Stimulated activated CD4-positive, alpha-beta T cell treated with anti-CD3 and anti-CD28 coated beads, Interleukin-1b, Interleukin-23, amount 100 ng/mL, for 48 hours (primary cell): ENCODE measurements around the gene RAB8B.

Source experiments
- DNase-seq: peaks from one replicate; pipeline ENCODE4 v3.0.0-alpha.2; 2020

RAB8B gene

DNA sequence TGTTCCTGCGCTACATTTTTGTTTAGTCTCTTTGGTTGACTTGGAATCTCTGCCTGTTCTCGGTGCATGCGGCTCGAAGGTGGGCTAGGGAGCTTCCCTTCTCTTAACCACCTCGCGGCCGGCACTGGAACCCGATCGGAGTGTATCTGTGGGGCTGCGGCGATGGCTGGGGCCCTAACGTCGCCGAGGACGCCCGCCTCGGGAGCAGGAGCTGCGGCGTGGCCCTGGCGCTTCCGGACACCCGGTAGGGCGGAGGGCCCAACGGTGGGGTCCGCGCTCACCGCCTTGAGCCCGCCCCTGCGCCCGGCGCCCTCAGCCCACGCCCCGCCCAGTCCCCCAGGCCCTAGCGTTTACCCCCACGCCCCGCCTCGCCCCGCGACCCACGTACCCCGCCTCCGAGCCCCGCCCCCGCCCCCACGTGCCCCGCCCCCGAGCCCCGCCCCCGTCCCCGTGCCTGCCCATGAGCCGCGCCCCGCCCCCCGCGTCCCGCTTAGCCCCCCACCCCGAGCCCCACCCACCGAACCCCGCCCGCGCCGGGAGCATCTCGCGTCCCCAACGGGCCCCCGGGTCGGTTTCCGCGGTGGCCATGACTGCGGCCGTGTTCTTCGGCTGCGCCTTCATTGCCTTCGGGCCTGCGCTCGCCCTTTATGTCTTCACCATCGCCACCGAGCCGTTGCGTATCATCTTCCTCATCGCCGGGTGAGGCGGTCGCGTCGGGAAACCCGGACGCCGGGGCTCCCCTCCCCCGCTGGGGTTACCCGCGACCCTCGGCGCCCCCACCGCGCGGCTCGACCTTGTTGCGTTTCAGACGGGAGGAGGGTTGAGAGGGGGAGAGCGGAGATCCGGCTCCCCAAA lies 87.9 kb downstream of the RAB8B start, which contains the start of gene APH1B:
APH1B (plus strand) TSS at position 568 of the 855 bp plus-strand sequence; CDS start at position 587, 19 bp downstream.
- DNase-seq, result peak; percentile 68

DNA sequence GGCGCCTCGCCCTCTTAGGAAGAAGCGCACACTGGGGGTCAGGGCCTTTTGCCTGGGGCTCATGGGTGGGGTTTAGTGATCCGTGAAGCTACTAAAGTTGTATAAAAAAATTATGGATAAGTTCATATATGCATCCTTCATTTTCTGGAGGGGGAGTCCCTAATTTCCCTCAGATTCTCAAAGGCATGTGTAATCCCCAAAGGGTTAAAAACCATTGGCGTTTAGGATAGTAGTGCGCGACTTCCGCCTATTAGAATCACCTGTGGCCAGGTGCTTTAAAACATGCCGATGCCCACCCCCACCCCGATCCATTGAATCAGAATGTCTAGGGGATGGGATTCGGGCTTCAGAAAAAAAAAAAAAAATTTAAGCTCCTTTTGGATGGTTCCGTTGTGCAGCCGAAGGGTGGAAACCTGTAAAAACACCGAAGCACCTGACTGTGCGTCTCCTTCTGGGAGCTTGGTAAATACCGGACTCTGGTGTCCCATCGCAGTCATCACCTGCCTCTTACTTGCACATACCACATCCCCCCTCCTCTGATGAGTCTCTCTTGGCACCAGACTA lies 88.6 kb downstream of the RAB8B start:
- DNase-seq, result no peak

DNA sequence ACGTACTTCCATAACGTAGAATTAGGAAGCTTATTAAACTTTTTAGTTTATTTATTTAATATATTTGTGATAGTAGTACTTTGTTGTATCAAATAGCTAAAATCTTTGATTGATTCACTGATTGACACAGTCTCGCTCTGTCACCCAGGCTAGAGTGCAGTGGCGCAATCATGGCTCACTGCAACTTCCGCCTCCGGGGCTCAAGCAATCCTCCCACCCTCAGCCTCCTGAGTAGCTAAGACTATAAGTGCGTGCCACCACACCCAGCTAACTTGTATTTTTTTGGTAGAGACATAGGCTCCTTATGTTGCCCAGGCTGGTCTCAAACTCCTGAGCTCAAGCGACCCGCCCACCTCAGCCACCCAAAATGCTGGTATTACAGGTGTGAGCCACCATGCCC lies 93.7 kb downstream of the RAB8B start:
- DNase-seq, result no peak

DNA sequence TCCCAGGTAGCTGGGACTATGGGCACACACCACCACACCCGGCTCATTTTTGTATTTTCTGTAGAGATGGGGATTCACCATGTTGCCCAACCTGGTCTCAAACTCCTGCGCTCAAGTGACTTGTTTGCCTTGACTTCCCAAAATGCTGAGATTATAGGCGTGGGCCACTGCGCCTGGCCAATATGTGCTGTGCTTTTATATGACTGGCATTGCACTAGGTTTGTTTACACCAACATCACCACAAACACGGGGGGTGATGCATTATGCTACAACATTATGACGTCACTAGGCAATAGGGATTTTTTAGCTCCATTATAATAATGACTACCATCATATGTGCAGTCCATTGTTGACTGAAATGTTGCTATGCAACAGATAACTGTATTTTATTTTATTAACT lies 94.9 kb downstream of the RAB8B start:
- no peak for DNase-seq

DNA sequence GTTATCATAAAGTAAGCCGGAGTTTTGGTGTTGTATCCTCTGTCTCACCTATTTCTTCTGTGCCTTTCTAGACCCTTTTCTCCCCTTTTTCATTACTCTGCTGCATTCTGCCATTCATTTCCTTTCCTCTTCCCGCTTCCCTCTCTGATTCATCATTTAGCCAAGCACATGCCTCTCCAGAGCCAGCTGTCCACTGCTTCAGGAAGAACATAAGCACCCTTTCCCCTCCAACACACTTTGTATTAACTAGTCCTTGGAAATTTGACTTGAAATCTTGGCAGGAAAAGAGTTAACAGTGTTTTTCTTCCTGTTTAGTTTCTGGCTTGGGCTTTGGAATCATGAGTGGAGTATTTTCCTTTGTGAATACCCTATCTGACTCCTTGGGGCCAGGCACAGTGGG lies 97.7 kb downstream of the RAB8B start:
- no peak for DNase-seq

DNA sequence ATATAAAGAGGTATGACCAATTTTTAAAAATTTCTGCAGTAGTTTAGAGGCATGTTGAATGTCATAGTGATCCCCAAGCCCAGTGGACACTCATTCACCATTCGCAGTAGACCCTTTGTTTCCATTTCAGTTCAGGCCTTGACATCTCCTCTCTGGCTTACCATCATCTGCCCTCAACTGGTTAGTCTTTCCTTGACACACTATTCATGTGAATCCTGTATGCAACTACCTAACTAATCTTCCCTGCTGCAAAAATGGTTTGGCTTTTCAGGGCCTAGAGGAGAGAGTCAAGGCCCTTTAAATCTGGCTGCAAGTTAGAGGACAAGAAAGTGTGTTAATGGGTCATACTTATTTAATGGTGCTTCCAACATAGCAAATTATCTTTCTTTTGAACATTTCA lies 98.9 kb downstream of the RAB8B start:
- no peak for DNase-seq

DNA sequence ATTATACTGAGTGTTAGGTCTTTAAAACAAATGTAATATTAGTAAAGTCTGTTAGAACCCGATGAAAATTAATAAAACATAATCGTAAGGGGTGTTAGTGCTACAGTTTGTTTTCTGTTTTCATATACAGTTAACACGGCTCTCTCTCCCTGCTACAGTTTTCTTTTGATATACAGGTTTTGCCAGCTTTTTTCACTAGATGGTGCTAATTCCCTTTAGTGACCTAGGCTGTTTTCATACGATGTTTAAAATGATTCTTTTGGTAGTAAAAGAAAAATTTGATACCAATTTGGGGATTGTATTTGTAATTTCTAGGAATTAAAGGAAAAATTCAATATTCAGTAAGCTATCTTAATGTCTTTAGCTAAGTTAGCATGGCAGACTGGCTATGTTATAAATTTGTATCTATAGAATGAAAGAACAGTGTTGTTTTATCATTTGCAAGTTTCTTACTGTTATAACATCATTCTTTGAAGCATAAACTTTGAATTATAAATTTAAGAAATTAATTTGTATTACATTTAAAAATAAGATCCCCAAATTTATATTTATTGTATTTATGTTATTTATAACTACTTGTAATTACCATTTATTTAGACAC lies 99.5 kb downstream of the RAB8B start:
- no peak for DNase-seq

DNA sequence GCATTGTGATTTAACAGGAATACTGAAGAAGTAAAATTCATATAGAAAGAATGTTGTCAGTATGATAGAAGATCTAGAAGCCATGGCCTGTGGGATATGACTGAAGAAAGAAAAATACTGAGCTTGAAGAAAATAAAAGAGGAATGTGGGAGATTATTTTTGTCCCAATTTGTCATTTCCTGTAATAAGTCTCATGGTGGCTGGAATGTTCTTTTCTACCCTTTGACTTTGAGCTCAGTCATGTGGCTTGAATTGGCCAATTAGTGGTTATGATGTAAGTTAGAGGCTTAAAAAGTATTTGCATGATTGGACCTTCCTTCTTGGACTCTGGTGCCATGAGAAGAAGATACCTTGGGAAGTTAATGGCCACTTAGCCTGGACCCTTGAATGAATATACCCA lies 102.1 kb downstream of the RAB8B start:
- DNase-seq, result no peak

DNA sequence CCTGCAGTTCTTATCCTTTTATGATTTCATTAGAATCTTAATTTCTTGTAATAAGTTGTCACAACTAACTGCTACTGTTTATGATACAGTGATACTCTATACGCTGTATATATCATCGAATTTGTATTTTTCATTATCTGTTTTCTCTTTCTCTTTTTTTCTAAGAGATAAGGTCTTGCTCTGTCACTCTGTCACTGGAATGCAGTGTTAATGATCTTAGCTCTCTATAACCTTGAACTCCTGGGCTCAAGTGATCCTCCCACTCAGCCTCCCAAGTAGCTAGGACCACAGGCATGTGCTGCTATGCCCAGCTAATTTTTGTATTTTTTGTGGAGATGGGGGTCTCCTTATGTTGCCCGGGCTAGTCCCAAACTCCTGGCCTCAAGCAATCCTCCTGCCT lies 102.8 kb downstream of the RAB8B start:
- DNase-seq, result no peak

DNA sequence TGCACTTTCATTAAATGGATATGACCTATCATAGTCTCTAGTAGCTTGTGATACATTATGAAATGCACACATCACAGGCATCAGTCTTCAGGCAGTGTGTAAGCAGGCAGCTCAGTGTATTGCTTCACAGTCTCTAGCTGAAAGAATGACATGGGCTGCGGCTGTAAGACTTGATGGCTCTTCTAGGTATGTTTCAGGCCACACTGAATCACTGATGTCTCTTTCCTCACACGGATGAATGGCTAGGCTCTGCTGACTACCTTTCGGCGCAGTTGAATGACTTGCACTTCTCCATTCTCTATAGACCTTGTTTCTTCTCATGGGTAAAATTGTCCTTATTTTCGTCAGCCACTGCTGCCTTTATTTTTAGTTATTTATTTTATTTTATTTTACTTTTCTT lies 103.4 kb downstream of the RAB8B start:
- no peak for DNase-seq

DNA sequence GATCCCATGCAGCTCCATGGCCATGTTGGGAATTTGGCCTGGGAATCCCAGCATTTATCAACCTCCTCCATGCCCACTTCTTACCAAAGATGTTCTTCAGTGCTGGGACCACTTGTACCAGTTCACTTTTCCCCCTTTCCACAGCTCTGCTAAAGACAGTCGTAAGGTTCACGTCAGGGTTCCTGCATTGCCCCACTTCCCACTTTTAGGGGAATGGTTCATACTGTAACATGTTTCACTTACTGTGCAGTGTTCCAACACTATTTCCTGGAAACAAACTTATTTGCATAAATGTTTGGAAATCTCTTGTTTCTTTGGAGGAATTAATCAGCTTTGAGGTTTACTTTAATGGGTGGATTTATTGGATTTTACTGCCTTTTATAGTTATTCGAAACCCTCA lies 105.0 kb downstream of the RAB8B start:
- no peak for DNase-seq

DNA sequence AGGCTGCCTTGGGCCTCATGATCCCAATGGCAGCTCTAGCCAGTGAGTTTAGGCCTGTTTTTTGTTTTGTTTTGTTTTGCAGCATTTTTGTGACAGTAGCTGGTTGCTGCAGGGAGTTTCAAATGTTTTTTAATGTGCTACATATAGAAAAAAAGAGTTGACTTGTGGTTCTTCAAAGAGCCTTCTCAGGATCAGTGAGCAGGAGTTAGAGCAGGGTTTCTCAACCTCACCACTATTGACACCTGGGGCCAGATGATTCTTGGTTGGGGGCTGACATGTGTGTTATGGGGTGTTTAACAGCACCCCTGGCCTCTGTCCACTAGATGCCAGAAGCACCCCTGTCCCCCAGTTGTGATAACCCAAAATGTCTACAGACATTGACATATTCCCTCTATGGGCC lies 105.9 kb downstream of the RAB8B start:
- DNase-seq, result no peak

DNA sequence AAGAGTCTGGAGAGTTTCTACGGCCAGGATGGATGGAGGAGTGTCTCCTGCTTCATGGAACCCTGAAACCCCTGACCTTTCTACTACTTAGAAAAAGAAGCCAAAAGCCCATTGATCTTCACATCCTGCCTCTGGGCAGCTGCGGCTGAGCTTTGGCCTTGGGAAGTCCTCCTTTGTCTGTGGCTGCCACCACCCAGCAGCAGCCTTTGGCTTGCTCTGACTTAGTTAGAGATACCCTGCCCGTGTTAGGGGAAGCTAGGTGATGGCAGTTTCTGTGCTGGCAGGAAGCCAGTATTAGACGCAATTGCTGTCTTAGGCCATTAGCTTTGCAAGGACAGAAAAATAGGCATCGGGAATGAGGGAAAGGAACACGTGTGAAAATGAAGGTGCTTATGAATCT lies 106.8 kb downstream of the RAB8B start:
- no peak for DNase-seq

DNA sequence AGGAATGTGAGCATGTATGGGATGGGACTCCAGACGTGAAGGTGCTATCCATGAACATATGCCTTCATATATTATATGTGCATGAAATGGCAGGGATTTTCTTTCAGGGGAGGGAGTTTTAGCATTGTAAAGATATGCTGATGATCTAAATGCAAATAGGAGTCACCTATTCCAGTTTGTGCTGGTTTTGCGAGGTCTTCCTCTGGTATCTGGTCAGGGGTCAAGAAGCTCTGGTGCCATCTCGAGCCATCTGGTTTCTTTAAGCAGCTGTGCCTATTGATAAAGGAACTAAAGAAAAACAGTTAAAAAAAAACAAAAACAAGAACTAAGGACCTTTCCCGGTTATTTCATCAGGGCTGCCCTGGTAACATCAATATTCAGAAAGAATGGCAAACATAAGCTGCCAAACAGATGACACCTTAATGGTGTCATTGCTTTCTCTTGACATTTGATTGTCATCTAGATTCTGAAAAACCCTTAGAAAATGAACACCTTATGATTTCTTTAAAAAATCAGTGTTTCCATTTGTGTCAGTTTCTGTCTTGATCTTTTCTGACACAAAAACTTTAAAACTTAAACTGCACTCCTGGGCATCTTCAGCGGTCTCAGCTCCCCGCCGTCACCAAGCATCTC lies 110.7 kb downstream of the RAB8B start:
- no peak for DNase-seq

DNA sequence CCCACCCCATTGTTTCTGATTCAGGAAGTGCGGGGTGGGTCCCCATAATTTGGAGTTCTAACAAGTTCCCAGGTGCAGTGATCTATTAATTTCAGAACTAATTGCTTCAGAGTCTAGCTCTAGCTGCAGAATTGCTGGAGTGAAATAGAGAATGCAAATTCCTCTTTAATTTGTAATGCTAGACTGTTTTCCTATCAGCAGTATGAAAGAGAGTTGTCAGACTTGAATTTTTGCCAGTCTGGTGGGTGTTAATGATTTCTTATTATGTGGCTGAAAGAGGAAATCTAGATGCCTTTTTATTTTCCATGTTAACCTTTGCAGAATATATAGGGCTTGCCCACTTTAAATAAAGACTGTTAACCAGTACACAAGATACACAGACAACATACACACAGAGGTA lies 111.7 kb downstream of the RAB8B start:
- DNase-seq, result no peak

DNA sequence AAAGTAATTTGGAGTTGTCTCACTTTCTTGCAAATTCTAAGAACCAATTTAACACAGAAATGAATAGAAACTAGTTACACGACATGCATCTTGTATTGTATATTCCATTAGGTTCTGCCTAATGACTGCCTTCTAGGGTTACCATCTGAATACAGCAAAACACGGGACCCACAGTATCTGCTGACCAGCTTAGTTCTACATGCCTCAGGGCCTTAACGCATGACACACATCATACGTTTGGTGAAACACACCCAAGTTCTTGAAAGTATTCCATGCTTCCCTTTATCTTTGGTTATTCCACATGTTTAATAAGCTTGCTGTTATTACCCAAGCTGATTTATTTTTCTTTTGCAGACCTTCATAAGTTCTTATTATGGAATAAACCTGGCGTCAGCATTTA lies 115.9 kb downstream of the RAB8B start:
- no peak for DNase-seq

DNA sequence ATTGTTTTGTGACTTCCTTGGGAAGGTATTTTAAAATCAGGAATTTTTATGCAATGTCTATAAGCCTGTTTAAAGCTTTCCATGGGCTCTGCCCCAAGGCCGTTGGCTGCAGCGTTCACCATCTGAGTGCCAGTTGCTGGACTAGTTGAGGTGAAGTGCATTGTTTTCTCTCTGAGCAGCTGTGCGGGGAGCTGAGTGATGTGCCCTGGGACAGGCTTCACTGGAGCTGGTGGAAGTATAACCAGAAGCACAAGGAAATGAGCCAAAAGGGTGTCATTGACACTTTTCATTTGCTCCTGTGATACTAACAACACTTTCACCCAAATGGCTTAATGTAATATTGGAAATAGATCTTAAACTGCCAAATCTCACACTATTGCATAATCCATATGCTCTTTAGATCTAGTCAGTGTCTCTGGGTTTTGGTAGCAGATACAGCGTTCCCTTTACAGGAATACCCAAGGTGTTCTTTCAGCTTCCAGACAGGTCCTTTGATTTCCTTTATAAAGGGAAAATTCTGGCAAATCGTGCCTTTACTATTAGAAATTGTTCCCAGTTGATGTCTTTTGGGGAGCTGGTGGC lies 117.2 kb downstream of the RAB8B start:
- no peak for DNase-seq

DNA sequence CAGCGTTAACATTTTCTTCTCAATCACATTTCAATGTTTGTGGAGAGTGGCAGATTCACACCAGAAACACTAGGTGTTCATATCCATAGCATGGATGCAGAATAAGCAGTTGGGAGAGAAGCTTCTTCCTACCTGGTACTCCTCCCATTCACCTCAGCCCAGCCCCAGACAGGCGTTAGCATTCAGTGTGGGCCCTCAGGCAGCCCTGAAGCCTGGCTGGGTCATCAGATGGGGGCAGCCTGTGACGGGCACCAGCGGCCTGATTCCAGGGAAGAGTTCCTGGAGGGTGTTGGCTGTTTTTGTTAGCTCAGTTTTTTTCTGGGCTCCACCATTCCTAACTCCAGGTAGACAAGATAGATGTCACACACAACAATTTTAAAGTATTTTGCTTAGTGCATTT lies 119.1 kb downstream of the RAB8B start:
- DNase-seq, result no peak

DNA sequence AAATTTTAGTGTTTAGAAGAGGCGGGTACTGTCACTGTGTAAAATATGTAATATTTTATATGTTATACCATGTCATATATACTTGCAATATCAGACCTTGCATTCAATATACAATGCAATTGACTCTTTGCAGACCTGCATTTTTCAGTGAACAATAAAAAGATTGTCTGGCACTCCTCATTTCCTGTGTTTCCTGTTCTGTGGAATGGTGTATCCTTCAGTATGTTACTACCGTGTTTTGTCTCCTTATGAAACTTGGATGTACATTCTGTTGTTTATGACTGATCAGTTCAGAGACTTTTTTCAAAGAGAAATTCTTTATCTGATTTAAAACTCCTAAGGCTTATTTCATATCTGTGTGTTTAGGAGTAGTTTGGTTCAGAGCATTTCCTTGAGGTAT lies 119.5 kb downstream of the RAB8B start:
- DNase-seq, result no peak

DNA sequence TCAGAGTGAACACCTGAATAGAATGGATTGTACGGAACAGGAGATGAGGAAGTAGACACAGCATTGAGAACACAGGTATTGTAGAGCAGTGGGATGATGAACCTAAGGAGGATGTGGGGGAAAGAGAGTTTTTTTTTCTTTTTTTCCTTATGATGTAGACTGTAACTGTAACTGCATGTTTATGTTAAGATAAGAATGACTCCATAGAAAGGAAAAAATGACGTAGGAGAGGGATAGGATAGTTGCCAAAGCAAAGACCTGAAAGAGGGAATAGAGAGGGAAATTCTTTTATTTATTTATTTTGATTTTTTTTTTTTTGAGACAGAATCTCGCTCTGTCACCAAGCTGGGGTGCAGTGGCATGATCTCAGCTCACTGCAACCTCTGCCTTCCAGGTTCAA lies 121.2 kb downstream of the RAB8B start:
- no peak for DNase-seq

DNA sequence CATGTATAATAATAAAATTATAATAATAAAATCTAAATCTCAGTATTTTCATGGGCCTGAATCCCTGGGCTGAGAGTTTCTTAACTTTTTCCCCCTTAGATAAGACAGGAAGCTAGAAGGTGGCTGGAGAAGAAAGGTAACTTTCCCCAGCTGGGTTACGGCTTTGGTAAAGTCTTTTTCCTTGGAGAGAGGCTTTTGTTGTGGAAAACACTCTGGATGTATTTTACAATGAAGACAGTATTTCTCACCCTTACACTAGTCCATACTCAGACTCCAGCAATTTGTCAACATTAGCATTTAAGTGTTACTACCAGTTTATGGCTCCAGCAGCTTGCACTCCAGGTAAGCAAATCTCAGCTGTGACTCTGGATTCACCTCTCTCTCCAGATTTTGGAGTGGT lies 122.9 kb downstream of the RAB8B start:
- no peak for DNase-seq

DNA sequence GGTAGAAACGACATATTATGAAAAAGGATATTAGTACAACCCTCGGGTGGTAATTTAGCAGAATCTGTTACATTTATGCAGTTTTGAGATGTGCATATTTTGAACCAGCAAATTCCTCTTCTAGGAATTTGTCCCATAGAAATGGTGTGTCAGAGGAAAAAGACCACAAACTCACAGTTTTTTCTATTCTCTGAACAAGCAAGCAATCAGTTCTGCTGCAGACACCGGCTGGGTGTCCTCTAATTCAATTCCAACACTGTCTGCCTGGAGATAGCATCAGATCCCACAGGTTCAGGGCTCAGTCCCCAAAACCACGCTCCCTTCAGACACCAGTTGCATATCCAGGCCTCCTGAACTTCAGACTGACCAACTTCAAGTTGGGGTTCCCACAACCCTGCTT lies 124.4 kb downstream of the RAB8B start:
- DNase-seq, result no peak

DNA sequence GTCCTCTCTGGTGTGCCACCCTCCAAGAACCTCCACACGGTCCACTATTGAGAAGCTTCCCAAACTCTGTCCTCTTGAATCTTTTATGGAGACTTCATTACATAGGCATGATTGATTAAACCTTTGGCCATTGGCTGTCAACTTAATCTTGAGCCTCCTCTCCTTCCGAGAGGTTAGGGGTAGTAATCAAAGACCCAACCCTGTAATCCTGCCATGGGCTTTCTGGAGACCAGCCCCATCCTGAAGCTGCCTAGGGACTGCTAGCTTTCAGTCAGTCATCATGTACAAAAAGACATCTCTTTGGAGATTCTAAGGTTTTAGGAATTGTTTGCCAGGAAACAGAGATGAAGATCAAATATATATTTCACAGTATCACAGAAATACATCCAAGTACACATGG lies 125.0 kb downstream of the RAB8B start:
- DNase-seq, result no peak
